Ishikawa (cell line): ENCODE data around the gene GRID1.

ENCODE experiments used
- TAF1 ChIP-seq: IDR thresholded peaks from 2 replicates; pipeline ENCODE4 v1.6.1; 2012; ENCODE audit warnings: low read depth, mild to moderate bottlenecking
- YY1 ChIP-seq: IDR thresholded peaks from 2 replicates; pipeline ENCODE4 v1.6.1; 2012; ENCODE audit warnings: low read depth
- TF ChIP-seq, protein P1 (sequence below): IDR thresholded peaks from 2 replicates; pipeline ENCODE4 v1.6.1; 2012
- TF ChIP-seq, protein P2 (sequence below): IDR thresholded peaks from 2 replicates; pipeline ENCODE4 v1.6.1; 2012; ENCODE audit warnings: low read depth, mild to moderate bottlenecking

DNA sequence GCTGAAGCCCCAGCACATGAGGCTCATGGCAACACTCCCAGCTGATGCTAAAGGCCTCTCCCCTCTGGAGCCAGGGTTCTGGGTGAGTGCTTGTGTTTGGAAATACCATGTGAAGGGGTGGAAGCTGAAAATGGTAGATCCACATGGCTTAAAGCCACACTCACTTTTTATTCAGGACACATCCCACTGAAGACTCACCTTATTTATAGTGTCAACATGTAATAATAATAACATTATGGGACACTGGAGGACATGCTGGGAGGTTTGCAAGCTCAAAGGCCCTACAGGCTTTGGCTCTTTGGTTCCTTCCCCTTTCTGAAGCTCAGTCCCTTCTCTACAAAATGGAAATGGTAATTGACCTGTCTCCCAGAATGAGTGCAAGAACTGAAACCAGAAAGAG, 318.0 kb downstream of the GRID1 start:
- no peak for TF ChIP-seq TAF1
- TF ChIP-seq, protein P1, sequence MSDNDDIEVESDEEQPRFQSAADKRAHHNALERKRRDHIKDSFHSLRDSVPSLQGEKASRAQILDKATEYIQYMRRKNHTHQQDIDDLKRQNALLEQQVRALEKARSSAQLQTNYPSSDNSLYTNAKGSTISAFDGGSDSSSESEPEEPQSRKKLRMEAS = no peak
- TF ChIP-seq YY1 = no peak
- TF ChIP-seq, protein P2, sequence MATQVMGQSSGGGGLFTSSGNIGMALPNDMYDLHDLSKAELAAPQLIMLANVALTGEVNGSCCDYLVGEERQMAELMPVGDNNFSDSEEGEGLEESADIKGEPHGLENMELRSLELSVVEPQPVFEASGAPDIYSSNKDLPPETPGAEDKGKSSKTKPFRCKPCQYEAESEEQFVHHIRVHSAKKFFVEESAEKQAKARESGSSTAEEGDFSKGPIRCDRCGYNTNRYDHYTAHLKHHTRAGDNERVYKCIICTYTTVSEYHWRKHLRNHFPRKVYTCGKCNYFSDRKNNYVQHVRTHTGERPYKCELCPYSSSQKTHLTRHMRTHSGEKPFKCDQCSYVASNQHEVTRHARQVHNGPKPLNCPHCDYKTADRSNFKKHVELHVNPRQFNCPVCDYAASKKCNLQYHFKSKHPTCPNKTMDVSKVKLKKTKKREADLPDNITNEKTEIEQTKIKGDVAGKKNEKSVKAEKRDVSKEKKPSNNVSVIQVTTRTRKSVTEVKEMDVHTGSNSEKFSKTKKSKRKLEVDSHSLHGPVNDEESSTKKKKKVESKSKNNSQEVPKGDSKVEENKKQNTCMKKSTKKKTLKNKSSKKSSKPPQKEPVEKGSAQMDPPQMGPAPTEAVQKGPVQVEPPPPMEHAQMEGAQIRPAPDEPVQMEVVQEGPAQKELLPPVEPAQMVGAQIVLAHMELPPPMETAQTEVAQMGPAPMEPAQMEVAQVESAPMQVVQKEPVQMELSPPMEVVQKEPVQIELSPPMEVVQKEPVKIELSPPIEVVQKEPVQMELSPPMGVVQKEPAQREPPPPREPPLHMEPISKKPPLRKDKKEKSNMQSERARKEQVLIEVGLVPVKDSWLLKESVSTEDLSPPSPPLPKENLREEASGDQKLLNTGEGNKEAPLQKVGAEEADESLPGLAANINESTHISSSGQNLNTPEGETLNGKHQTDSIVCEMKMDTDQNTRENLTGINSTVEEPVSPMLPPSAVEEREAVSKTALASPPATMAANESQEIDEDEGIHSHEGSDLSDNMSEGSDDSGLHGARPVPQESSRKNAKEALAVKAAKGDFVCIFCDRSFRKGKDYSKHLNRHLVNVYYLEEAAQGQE = no peak
